Lung (tissue), 12 donors: Measurements from ENCODE around the gene KLK6. TPM values are rescaled to one million over a fixed set of nuclear protein-coding genes. Genes with fewer than 3 reads are reported as not detected.

Experiments
- ATAC-seq: fragments of 200-7000 bp; cut with Tn5 transposase; one replicate; pipeline ENCODE4 v1.9.1; 2020; ENCODE audit warnings: moderate number of reproducible peaks; ENCODE audit not compliant: insufficient read depth, low FRiP score
- DNase-seq, 3 donors: peaks; one replicate each; pipeline ENCODE4 v3.0.0-alpha.2; 2013 to 2017
- H3K27ac ChIP-seq, 2 donors: one replicate each; pipeline ENCODE4 v1.5.1; 2013; ENCODE audit warnings: mild to moderate bottlenecking in 2 of 2, moderate library complexity in 2 of 2, control low read depth in 1 of 2, inconsistent platforms in 1 of 2, low read depth in 1 of 2, low read length in 1 of 2
- H3K27me3 ChIP-seq, 3 donors: one replicate each; pipeline ENCODE4 v1.5.1; 2013; ENCODE audit warnings: low read length in 2 of 3; ENCODE audit not compliant: control insufficient read depth in 3 of 3, insufficient read depth in 3 of 3
- H3K36me3 ChIP-seq, 4 donors: one replicate each; pipeline ENCODE4 v1.5.1; 2013; ENCODE audit warnings: low read length in 4 of 4, mild to moderate bottlenecking in 1 of 4, moderate library complexity in 1 of 4; ENCODE audit not compliant: control insufficient read depth in 4 of 4, insufficient read depth in 4 of 4
- H3K4me1 ChIP-seq, 5 donors: one replicate each; pipeline ENCODE4 v1.5.1; 2013; ENCODE audit warnings: low read length in 5 of 5, mild to moderate bottlenecking in 2 of 5, moderate library complexity in 1 of 5; ENCODE audit not compliant: control insufficient read depth in 5 of 5, insufficient read depth in 5 of 5
- H3K4me3 ChIP-seq: one replicate; pipeline ENCODE4 v1.5.1; 2013; ENCODE audit warnings: mild to moderate bottlenecking, control low read depth, moderate library complexity
- H3K9ac ChIP-seq, 2 donors: one replicate each; pipeline ENCODE4 v1.5.1; 2013; ENCODE audit warnings: low read length in 2 of 2, control low read depth in 1 of 2; ENCODE audit not compliant: insufficient read depth in 1 of 2
- H3K9me3 ChIP-seq, 4 donors: one replicate each; pipeline ENCODE4 v1.5.1; 2013; ENCODE audit warnings: low read length in 3 of 4, mild to moderate bottlenecking in 1 of 4, moderate library complexity in 1 of 4; ENCODE audit not compliant: control insufficient read depth in 4 of 4, insufficient read depth in 3 of 4
- CTCF ChIP-seq: IDR thresholded peaks from 2 replicates; pipeline ENCODE4 v1.5.1; 2012; ENCODE audit warnings: mild to moderate bottlenecking; ENCODE audit errors: control extremely low read depth, extremely low read depth
- WGBS, 2 donors: extraction: QIAGEN DNeasy Blood & Tissue Kit; methylation state at CpG; one replicate each; pipeline ENCODE4 v1.1.7; 2013; 5-methylcytosine and 5-hydroxymethylcytosine counted together
- polyA plus RNA-seq, 2 donors: library from polyadenylated mRNA; stranded (reverse); fragments of 200-250 nt; gene quantifications; one replicate each; pipeline ENCODE4 v1.2.1, GENCODE V29; 2013
- total RNA-seq, 2 donors: library from RNA; depleted of rRNA in 1 of 2; stranded (reverse); fragments of >200 nt in 1 of 2; gene quantifications; one replicate each; pipeline ENCODE4 v1.2.1, GENCODE V29; 2014 to 2021
- donor health status: control.
- donor health status: control.
- donor health status: Bipolar disorder and iron deficiency.
- donor health status: healthy.
- donor health status: DM: yes; HTN: yes; CAD: no.

Gene KLK6
- total and polyA plus RNA-seq, 4 donors: not detected

GRCh38 chr19:50980208-50980607 lies 10.8 kb upstream of the KLK6 start:
- Histone ChIP-seq H3K9ac (no peak overlapping the region), H3K4me3 (no peak overlapping the region), H3K27me3 (peaks cover 0 to 9% (median 2%) of the 10 kb centered on the region in 3 donors), H3K4me1 (peaks cover 0 to 3% (median 0%) of the 10 kb centered on the region in 5 donors), H3K36me3 (no peaks in the 10 kb centered on the region), H3K27ac (no peak overlapping the region), H3K9me3 (peaks cover 0 to 1% (median 0%) of the 10 kb centered on the region in 4 donors)
- WGBS, 2 donors: 59 to 84% methylated on average over 13 of the region's 13 CpGs
- TF ChIP-seq CTCF: no peak
- DNase-seq (no peak), ATAC-seq (no peak)

- Histone ChIP-seq H3K4me1 (peaks cover 0 to 3% (median 0%) of the 10 kb centered on the region in 5 donors), H3K9me3 (peaks cover 0 to 1% (median 0%) of the 10 kb centered on the region in 4 donors), H3K27ac (no peak overlapping the region), H3K4me3 (no peak overlapping the region), H3K36me3 (no peaks in the 10 kb centered on the region), H3K27me3 (peaks cover 0 to 9% (median 2%) of the 10 kb centered on the region in 3 donors), H3K9ac (no peak overlapping the region)
- 42 to 57% methylated on average over 8 of the region's 8 CpGs for WGBS, 2 donors
- no peak for TF ChIP-seq CTCF
- DNase-seq: no peak
- no peak for ATAC-seq
These were observed 10.4 kb upstream of the KLK6 start for GRCh38 chr19:50979758-50980157.

- no peak for DNase-seq
- ATAC-seq: no peak
- WGBS, 2 donors: 76 to 77% methylated on average over 5 of the region's 5 CpGs
- Histone ChIP-seq H3K9me3 (peaks cover 0 to 1% (median 0%) of the 10 kb centered on the region in 4 donors), H3K27ac (no peak overlapping the region), H3K4me3 (no peak overlapping the region), H3K4me1 (peaks cover 0 to 3% (median 0%) of the 10 kb centered on the region in 5 donors), H3K36me3 (no peaks in the 10 kb centered on the region), H3K9ac (no peak overlapping the region), H3K27me3 (peaks cover 0 to 5% (median 2%) of the 10 kb centered on the region in 3 donors)
- no peak for TF ChIP-seq CTCF
These were observed 9.5 kb upstream of the KLK6 start for GRCh38 chr19:50978772-50979390.
